Stimulated activated CD4-positive, alpha-beta T cell treated with anti-CD3 and anti-CD28 coated beads, Interleukin-1b, Interleukin-23, amount 100 ng/mL, for 1 hour (primary cell): ENCODE results near the gene CNGB1.

ENCODE experiments used
- DNase-seq, 2 donors: peaks; one replicate each; pipeline ENCODE4 v3.0.0-alpha.2; 2020; ENCODE audit warnings: low read depth in 2 of 2

The CNGB1 gene

GRCh38 chr16:57972306-57972705 is 1.4 kb upstream of the CNGB1 start:
- no peak for DNase-seq

- no peak for DNase-seq
Measured at GRCh38 chr16:57971848-57972247, 920 bp upstream of the CNGB1 start.

GRCh38 chr16:57970319-57970718 is 609 bp downstream of the CNGB1 start:
- DNase-seq = no peak

GRCh38 chr16:57969451-57970123 is 1.3 kb downstream of the CNGB1 start:
- no peak for DNase-seq

GRCh38 chr16:57967916-57968315 is 3.0 kb downstream of the CNGB1 start:
- no peak for DNase-seq

- no peak for DNase-seq
Measured at GRCh38 chr16:57966986-57967385, 3.9 kb downstream of the CNGB1 start.

GRCh38 chr16:57966204-57966771 is 4.6 kb downstream of the CNGB1 start:
- no peak for DNase-seq

GRCh38 chr16:57964157-57964700 is 6.7 kb downstream of the CNGB1 start:
- no peak for DNase-seq

GRCh38 chr16:57962756-57963155 is 8.2 kb downstream of the CNGB1 start:
- no peak for DNase-seq

- no peak for DNase-seq
Measured at GRCh38 chr16:57962046-57962445, 8.9 kb downstream of the CNGB1 start.

- no peak for DNase-seq
Measured at GRCh38 chr16:57961538-57961937, 9.4 kb downstream of the CNGB1 start.

GRCh38 chr16:57960826-57961472 is 10.0 kb downstream of the CNGB1 start:
- DNase-seq = no peak

- no peak for DNase-seq
Measured at GRCh38 chr16:57960310-57960709, 10.6 kb downstream of the CNGB1 start.

GRCh38 chr16:57959804-57960203 is 11.1 kb downstream of the CNGB1 start:
- no peak for DNase-seq

- no peak for DNase-seq
Measured at GRCh38 chr16:57959121-57959520, 11.8 kb downstream of the CNGB1 start.

- no peak for DNase-seq
Measured at GRCh38 chr16:57958544-57958943, 12.4 kb downstream of the CNGB1 start.

- no peak for DNase-seq
Measured at GRCh38 chr16:57957673-57958392, 13.1 kb downstream of the CNGB1 start.

GRCh38 chr16:57956924-57957672 is 13.8 kb downstream of the CNGB1 start:
- DNase-seq = no peak

GRCh38 chr16:57956270-57956808 is 14.6 kb downstream of the CNGB1 start:
- DNase-seq = no peak

GRCh38 chr16:57955572-57956188 is 15.2 kb downstream of the CNGB1 start:
- no peak for DNase-seq

- no peak for DNase-seq
Measured at GRCh38 chr16:57953857-57954256, 17.1 kb downstream of the CNGB1 start.
